OCI-LY1 (cell line): ENCODE results near the gene TMA7B.

ENCODE experiments used
- H2AFZ ChIP-seq: fragments of 200-600 bp; sonication (generic), shearing (Covaris generic); 2 replicates; pipeline ENCODE4 v1.6.0; 2014; ENCODE audit warnings: antibody characterized with exemption, mild to moderate bottlenecking, low read length
- H3F3A ChIP-seq: fragments of 200-600 bp; sonication (generic), shearing (Covaris generic); 2 replicates; pipeline ENCODE4 v1.6.0; 2014; ENCODE audit warnings: mild to moderate bottlenecking, antibody characterized with exemption, low read length, moderate library complexity; ENCODE audit not compliant: insufficient read depth
- H3K27ac ChIP-seq: fragments of 200-600 bp; sonication (generic); 2 replicates; pipeline ENCODE4 v1.5.1; 2014; ENCODE audit warnings: low read length, mixed run types, mild to moderate bottlenecking, low read depth; ENCODE audit not compliant: poor library complexity, severe bottlenecking
- H3K27me3 ChIP-seq: fragments of 200-600 bp; sonication (generic); 2 replicates; pipeline ENCODE4 v1.6.0; 2014; ENCODE audit warnings: antibody characterized with exemption, mild to moderate bottlenecking, low read length, moderate library complexity; ENCODE audit not compliant: insufficient read depth
- H3K36me3 ChIP-seq: fragments of 200-600 bp; sonication (generic); 2 replicates; pipeline ENCODE4 v1.6.1; 2014; ENCODE audit warnings: mild to moderate bottlenecking, antibody characterized with exemption, low read length, moderate library complexity, mixed read lengths; ENCODE audit not compliant: insufficient read depth
- H3K4me1 ChIP-seq: fragments of 200-600 bp; sonication (generic); 2 replicates; pipeline ENCODE4 v1.5.1; 2014; ENCODE audit warnings: mild to moderate bottlenecking, low read length, moderate library complexity; ENCODE audit not compliant: insufficient read depth, severe bottlenecking
- H3K4me2 ChIP-seq: fragments of 200-600 bp; sonication (generic), shearing (Covaris generic); 2 replicates; pipeline ENCODE4 v1.6.1; 2014; ENCODE audit warnings: low read length
- H3K4me3 ChIP-seq: fragments of 200-600 bp; sonication (generic); 2 replicates; pipeline ENCODE4 v1.5.1; 2014; ENCODE audit warnings: low read length, low read depth, mild to moderate bottlenecking, mixed read lengths; ENCODE audit not compliant: poor library complexity, severe bottlenecking
- H3K79me2 ChIP-seq: fragments of 200-600 bp; shearing (Covaris generic); 2 replicates; pipeline ENCODE4 v1.6.1; 2016; ENCODE audit warnings: mixed run types, low read length, mixed read lengths; ENCODE audit not compliant: insufficient read depth
- H3K9ac ChIP-seq: fragments of 200-600 bp; sonication (generic), shearing (Covaris generic); 2 replicates; pipeline ENCODE4 v1.6.1; 2014; ENCODE audit warnings: mild to moderate bottlenecking, low read length, mixed read lengths
- H3K9me2 ChIP-seq: fragments of 200-600 bp; sonication (generic), shearing (Covaris generic); 2 replicates; pipeline ENCODE4 v1.6.1; 2014; ENCODE audit warnings: low read depth, mild to moderate bottlenecking, low read length, mixed read lengths
- H3K9me3 ChIP-seq: fragments of 200-600 bp; shearing (Covaris generic); 2 replicates; pipeline ENCODE4 v1.6.1; 2014; ENCODE audit warnings: low read length, mixed read lengths
- H4K20me1 ChIP-seq: fragments of 200-600 bp; sonication (generic), shearing (Covaris generic); 2 replicates; pipeline ENCODE4 v1.6.0; 2016; ENCODE audit warnings: mild to moderate bottlenecking, low read length; ENCODE audit not compliant: insufficient read depth
- CTCF ChIP-seq: fragments of 200-600 bp; sonication (generic), shearing (Covaris generic); IDR thresholded peaks from 2 replicates; pipeline ENCODE4 v1.5.1; 2017; ENCODE audit warnings: mild to moderate bottlenecking, antibody characterized with exemption, low read length, moderate library complexity, mixed read lengths
- EZH2 ChIP-seq: fragments of 200-600 bp; sonication (generic), shearing (Covaris generic); IDR thresholded peaks from 2 replicates; pipeline ENCODE4 v1.8.0; 2017; ENCODE audit warnings: borderline replicate concordance, mixed run types, mild to moderate bottlenecking, antibody characterized with exemption, low read length, moderate library complexity, mixed read lengths

Gene TMA7B

GRCh38 chr22:39958949-39959639 lies 1.1 kb upstream of the TMA7B start:
- no peaks in the 10 kb centered on the region for H3K79me2 ChIP-seq
- no peak for TF ChIP-seq CTCF
- H3K4me2 ChIP-seq, result no peak overlapping the region
- no peaks in the 10 kb centered on the region; the same call in 1 of the 2 replicates for H3K27me3 ChIP-seq
- no peak overlapping the region for H3K4me3 ChIP-seq
- H3K9me3 ChIP-seq, result no peaks in the 10 kb centered on the region
- H3K27ac ChIP-seq, result no peak overlapping the region
- no peak overlapping the region for H2AFZ ChIP-seq
- H3K9ac ChIP-seq, result no peak overlapping the region
- H4K20me1 ChIP-seq, result no peaks in the 10 kb centered on the region
- no peaks in the 10 kb centered on the region for H3K9me2 ChIP-seq
- no peaks in the 10 kb centered on the region for H3K36me3 ChIP-seq
- no peaks in the 10 kb centered on the region for H3F3A ChIP-seq
- no peaks in the 10 kb centered on the region for H3K4me1 ChIP-seq

GRCh38 chr22:39960791-39961746 lies 872 bp downstream of the TMA7B start:
- Histone ChIP-seq H3K9ac (no peak overlapping the region), H3K9me2 (no peaks in the 10 kb centered on the region), H2AFZ (no peak overlapping the region), H3K4me3 (no peak overlapping the region), H4K20me1 (no peaks in the 10 kb centered on the region), H3K9me3 (no peaks in the 10 kb centered on the region), H3K79me2 (no peaks in the 10 kb centered on the region), H3F3A (no peaks in the 10 kb centered on the region), H3K36me3 (no peaks in the 10 kb centered on the region), H3K4me1 (no peaks in the 10 kb centered on the region), H3K27ac (no peak overlapping the region), H3K4me2 (no peak overlapping the region), H3K27me3 (no peaks in the 10 kb centered on the region; the same call in 1 of the 2 replicates)
- TF ChIP-seq EZH2 (no peak), CTCF (no peak)

GRCh38 chr22:39962071-39962470 lies 1.9 kb downstream of the TMA7B start:
- H3K4me3 ChIP-seq, result no peak overlapping the region
- no peak overlapping the region for H2AFZ ChIP-seq
- no peak overlapping the region for H3K4me2 ChIP-seq
- no peaks in the 10 kb centered on the region for H4K20me1 ChIP-seq
- TF ChIP-seq EZH2, result no peak
- no peak for TF ChIP-seq CTCF
- H3F3A ChIP-seq, result no peaks in the 10 kb centered on the region
- H3K9ac ChIP-seq, result no peak overlapping the region
- H3K36me3 ChIP-seq, result no peaks in the 10 kb centered on the region
- H3K27ac ChIP-seq, result no peak overlapping the region
- no peaks in the 10 kb centered on the region for H3K9me2 ChIP-seq
- H3K79me2 ChIP-seq, result no peaks in the 10 kb centered on the region
- H3K9me3 ChIP-seq, result no peaks in the 10 kb centered on the region
- no peaks in the 10 kb centered on the region for H3K4me1 ChIP-seq
- peaks cover 3% of the 10 kb centered on the region; the same call in 1 of the 2 replicates for H3K27me3 ChIP-seq
